Epidermal melanocyte (primary cell): ENCODE measurements around the gene FBN2.
"Not testable (repeated sequence)": the region's sequence is repeated elsewhere in the genome, so short reads cannot be mapped to it uniquely, and the experiment has no call there.

ENCODE experiments used
- DNase-seq: peaks from one replicate; pipeline ENCODE4 v3.0.0; 2011; ENCODE audit warnings: low spot score; ENCODE audit not compliant: insufficient read length

Gene FBN2

GRCh38 chr5:128535251-128535650 lies 2.8 kb downstream of the FBN2 start:
- DNase-seq, result no peak

GRCh38 chr5:128534726-128535125 lies 3.3 kb downstream of the FBN2 start:
- DNase-seq, result no peak

GRCh38 chr5:128532776-128533175 lies 5.3 kb downstream of the FBN2 start:
- no peak for DNase-seq

- no peak for DNase-seq
Measured at GRCh38 chr5:128532127-128532526, 5.9 kb downstream of the FBN2 start.

GRCh38 chr5:128528637-128529255 lies 9.3 kb downstream of the FBN2 start:
- no peak for DNase-seq

- DNase-seq, result no peak
Measured at GRCh38 chr5:128528126-128528525, 9.9 kb downstream of the FBN2 start.

GRCh38 chr5:128527077-128527476 lies 11.0 kb downstream of the FBN2 start:
- no peak for DNase-seq

GRCh38 chr5:128522336-128522735 lies 15.7 kb downstream of the FBN2 start:
- no peak for DNase-seq

GRCh38 chr5:128519827-128520226 lies 18.2 kb downstream of the FBN2 start:
- no peak for DNase-seq

GRCh38 chr5:128516978-128517377 lies 21.1 kb downstream of the FBN2 start:
- DNase-seq, result no peak

GRCh38 chr5:128513806-128514205 lies 24.2 kb downstream of the FBN2 start:
- no peak for DNase-seq

- no peak for DNase-seq
Measured at GRCh38 chr5:128512894-128513293, 25.2 kb downstream of the FBN2 start.

GRCh38 chr5:128506643-128507042 lies 31.4 kb downstream of the FBN2 start:
- DNase-seq, result no peak

GRCh38 chr5:128503727-128504126 lies 34.3 kb downstream of the FBN2 start:
- not testable (repeated sequence) for DNase-seq

- DNase-seq, result peak; percentile 46
Measured at GRCh38 chr5:128498844-128499455, 39.1 kb downstream of the FBN2 start.

GRCh38 chr5:128494516-128494915 lies 43.5 kb downstream of the FBN2 start:
- DNase-seq, result no peak

GRCh38 chr5:128493657-128494329 lies 44.3 kb downstream of the FBN2 start:
- no peak for DNase-seq

- no peak for DNase-seq
Measured at GRCh38 chr5:128491291-128491690, 46.8 kb downstream of the FBN2 start.

GRCh38 chr5:128490761-128491160 lies 47.3 kb downstream of the FBN2 start:
- DNase-seq, result no peak

- no peak for DNase-seq
Measured at GRCh38 chr5:128487041-128487440, 51.0 kb downstream of the FBN2 start.

GRCh38 chr5:128483738-128484137 lies 54.3 kb downstream of the FBN2 start:
- DNase-seq, result no peak

- DNase-seq, result no peak
Measured at GRCh38 chr5:128480906-128481633, 57.0 kb downstream of the FBN2 start.
